ENCODE results near the gene MED13L. TPM values are rescaled to one million over a fixed set of nuclear protein-coding genes. Genes with fewer than 3 reads are reported as not detected.

Gene MED13L
- total and polyA plus RNA-seq, 2 of the 8 experiments (the other 6 are each of a cell fraction or from before 2014, with no cell fraction given), result 15.9 to 51.7 TPM

DNA sequence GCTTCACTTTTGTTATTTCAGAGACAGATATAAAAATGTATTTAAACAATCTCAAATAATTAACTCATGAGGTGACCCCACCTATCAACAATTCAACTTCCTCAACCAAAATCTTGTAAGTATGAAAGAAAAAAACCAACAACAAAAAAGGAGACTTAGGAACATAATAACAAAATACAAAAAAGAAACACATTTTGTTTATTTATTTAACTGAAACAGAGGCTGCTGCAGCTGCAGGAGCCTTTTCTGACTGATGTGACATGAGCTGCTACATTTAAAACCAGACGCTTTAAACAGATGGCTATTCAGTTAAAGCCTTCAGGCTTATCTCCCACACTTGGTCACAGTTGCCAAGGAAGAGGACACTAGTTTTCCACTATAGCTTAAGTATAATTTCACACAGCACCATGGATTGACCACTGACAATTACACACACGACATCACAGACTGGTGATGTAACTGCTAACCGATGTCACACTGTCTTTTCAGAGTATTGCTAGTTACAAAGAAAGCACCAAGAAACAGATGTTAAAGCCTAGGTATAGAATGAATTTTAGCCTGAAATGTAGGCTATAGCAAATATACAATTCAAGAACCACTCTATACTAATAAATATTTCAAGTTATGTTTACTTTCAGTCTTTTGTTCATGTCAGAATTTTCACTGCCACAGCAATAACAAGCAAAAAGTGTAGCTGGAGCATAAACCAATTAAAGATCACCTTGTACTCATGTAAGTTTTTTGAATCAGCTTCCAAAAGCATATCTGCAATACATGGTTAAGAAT lies 113.0 kb downstream of the MED13L start:
- no peak overlapping the region for H3K4me3 ChIP-seq (ENCODE audit: extremely low read depth in 1 of 4, insufficient read depth in 2 of 4, low read depth in 3 of 4, low read length in 4 of 4)
- CTCF ChIA-PET (ENCODE audit: partially characterized antibody), result interaction anchor here (1.1 to 1.2 kb wide), 2 partner anchors 9 to 523 kb away, joined by 3 to 4 read pairs; no protein-coding TSS in a partner anchor
- H3K36me3 ChIP-seq (ENCODE audit: control insufficient read depth in 2 of 4, insufficient read depth in 4 of 4, low read length in 3 of 4), result no peaks in the 10 kb centered on the region
- no peak overlapping the region for H3K4ac ChIP-seq (replicated peaks; ENCODE audit: insufficient read length, low read depth, low read length)
- H3K27me3 ChIP-seq (replicated peaks in 1 of 4; ENCODE audit: control insufficient read depth in 3 of 4, extremely low read depth in 1 of 4, insufficient read depth in 3 of 4, low read length in 3 of 4), result no peaks in the 10 kb centered on the region
- FAIRE-seq, result no peak
- H4K8ac ChIP-seq (ENCODE audit: extremely low read depth, insufficient read depth, low read length), result no peak overlapping the region
- POLR2A ChIA-PET (ENCODE audit: partially characterized antibody), result no interaction called here
- DNase-seq (ENCODE audit: low read depth in 1 of 2, low spot score in 2 of 2), result no peak
- H4K20me1 ChIP-seq (replicated peaks in 1 of 2; ENCODE audit: control insufficient read depth in 1 of 2, insufficient read depth in 2 of 2, low read length in 2 of 2), result peaks cover 0 to 3% of the 10 kb centered on the region in 2 experiments
- H2AFZ ChIP-seq (ENCODE audit: low read length), result no peak overlapping the region
- H4K5ac ChIP-seq (ENCODE audit: insufficient read length, low read depth, low read length), result no peak overlapping the region
- no peak overlapping the region for H3K56ac ChIP-seq (replicated peaks; ENCODE audit: insufficient read length, low read depth, low read length)
- no peak overlapping the region for H2BK5ac ChIP-seq (ENCODE audit: low read depth, low read length)
- no peak overlapping the region for H2BK20ac ChIP-seq (ENCODE audit: low read length)
- no peaks in the 10 kb centered on the region for H3K23me2 ChIP-seq (ENCODE audit: low read depth, low read length)
- no peaks in the 10 kb centered on the region; the same call in 1 of the 2 replicates for H3K79me1 ChIP-seq (ENCODE audit: low read depth, low read length)
- peaks cover 12 to 90% of the 10 kb centered on the region in 2 experiments; a peak in 3 of 4 replicates for H3K79me2 ChIP-seq (ENCODE audit: control insufficient read depth in 1 of 2, insufficient read depth in 2 of 2, low read length in 2 of 2)
- H3K9ac ChIP-seq (replicated peaks in 1 of 4; ENCODE audit: extremely low read depth in 1 of 4, low read depth in 3 of 4, low read length in 3 of 4), result no peak overlapping the region
- H2BK15ac ChIP-seq (ENCODE audit: low read length), result no peak overlapping the region
- no peak overlapping the region for H3K4me2 ChIP-seq (ENCODE audit: insufficient read depth in 1 of 2, low read depth in 2 of 2, low read length in 2 of 2)
- H2BK120ac ChIP-seq (replicated peaks; ENCODE audit: low read depth, low read length), result no peak overlapping the region
- no peaks in the 10 kb centered on the region for H3K9me3 ChIP-seq (ENCODE audit: insufficient read depth in 2 of 2, low read depth in 1 of 2, low read length in 1 of 2)
- H3K18ac ChIP-seq (ENCODE audit: extremely low read depth, low read length), result no peak overlapping the region
- H4K91ac ChIP-seq (replicated peaks; ENCODE audit: insufficient read length, low read length), result no peak overlapping the region
- H3K14ac ChIP-seq (ENCODE audit: insufficient read length), result no peak overlapping the region
- H3K4me1 ChIP-seq (replicated peaks in 1 of 4; ENCODE audit: control insufficient read depth in 3 of 4, insufficient read depth in 4 of 4, low read length in 3 of 4), result peaks cover 0 to 13% (median 3%) of the 10 kb centered on the region in 4 experiments; a peak in 4 of 7 replicates
- 86% methylated on average over 3 of the region's 3 CpGs; no CpG with 5 or more reads in 1 of the 2 experiments for WGBS, 2 experiments (ENCODE audit: extremely low coverage in 1 of 2, insufficient coverage in 1 of 2, insufficient read length in 1 of 2, insufficient replicate concordance in 2 of 2, low coverage in 1 of 2, low lambda C conversion rate in 2 of 2, missing lambda C conversion rate in 1 of 2)
- no peak overlapping the region for H2BK12ac ChIP-seq (ENCODE audit: low read depth, low read length)
- no peak overlapping the region for H3K23ac ChIP-seq (ENCODE audit: insufficient read length)
- H2AK5ac ChIP-seq (ENCODE audit: low read depth, low read length), result no peak overlapping the region
- no peak overlapping the region for H3K27ac ChIP-seq (ENCODE audit: low read depth, low read length)
- TF ChIP-seq SAP30 (IDR thresholded peaks at IDR 0.05; ENCODE audit: insufficient read depth, insufficient replicate concordance, low read length) (no peak), GTF2F1 (IDR thresholded peaks at IDR 0.05; ENCODE audit: borderline replicate concordance, low read depth, low read length) (no peak), ZNF274 (IDR thresholded peaks at IDR 0.05; ENCODE audit: borderline replicate concordance, extremely low read depth, low read length) (no peak), TEAD4 (IDR thresholded peaks at IDR 0.05; ENCODE audit: low read depth, low read length) (no peak), CTBP2 (IDR thresholded peaks at IDR 0.05; ENCODE audit: borderline replicate concordance, insufficient read depth, insufficient read length, low read length) (no peak), TCF12 (IDR thresholded peaks at IDR 0.05; ENCODE audit: low read depth, low read length) (no peak), EP300 (IDR thresholded peaks at IDR 0.05; ENCODE audit: borderline replicate concordance in 1 of 2, low read depth in 2 of 2, low read length in 2 of 2) (no peak), HDAC2 (IDR thresholded peaks at IDR 0.05; ENCODE audit: borderline replicate concordance in 1 of 2, low read depth in 2 of 2, low read length in 2 of 2) (no peak), NANOG (IDR thresholded peaks at IDR 0.05; ENCODE audit: insufficient read depth, low read depth, low read length, poor library complexity, severe bottlenecking) (no peak), YY1 (IDR thresholded peaks at IDR 0.05; ENCODE audit: low read depth, low read length) (no peak), SIRT6 (IDR thresholded peaks at IDR 0.05; ENCODE audit: low read length) (no peak), BACH1 (IDR thresholded peaks at IDR 0.05; ENCODE audit: low read length) (no peak)
